Epithelial cell of esophagus (primary cell): ENCODE data around the gene DAGLB.
"Not testable (repeated sequence)": the region's sequence is repeated elsewhere in the genome, so short reads cannot be mapped to it uniquely, and the experiment has no call there.

ENCODE experiments used
- DNase-seq: peaks from one replicate; pipeline ENCODE4 v3.0.0; 2010; ENCODE audit warnings: low read depth
- H3K4me3 ChIP-seq: 2 replicates; pipeline ENCODE4 v1.5.1; 2011; ENCODE audit warnings: mild to moderate bottlenecking, low read length, control low read depth
- TF ChIP-seq, protein P1 (sequence below): IDR thresholded peaks from 2 replicates; pipeline ENCODE4 v1.5.1; 2011; ENCODE audit warnings: low read depth, mild to moderate bottlenecking, low read length, control low read depth, inconsistent platforms; ENCODE audit not compliant: insufficient read depth; ENCODE audit errors: missing control alignments

DAGLB gene

DNA sequence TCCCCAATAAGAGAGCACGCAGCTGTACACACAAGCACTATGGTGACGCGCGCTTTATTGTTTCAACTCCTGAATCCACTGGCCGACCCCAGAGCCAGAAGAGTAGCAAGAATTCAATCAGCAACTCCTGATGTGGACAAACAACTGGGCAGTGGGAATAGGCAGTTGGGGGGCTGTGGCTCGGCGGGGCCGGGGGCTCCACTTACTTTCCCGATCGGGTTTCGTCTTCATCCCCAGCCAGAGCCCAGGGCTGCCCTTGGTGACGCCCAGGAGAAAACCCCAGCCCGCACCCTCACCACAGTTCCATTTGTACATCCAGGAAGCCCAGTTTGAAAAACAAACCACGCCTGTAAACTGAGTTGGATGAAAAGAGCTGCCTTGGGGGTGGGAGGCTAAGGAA, 38.7 kb downstream of the DAGLB start:
- no peak overlapping the region for H3K4me3 ChIP-seq
- no peak for DNase-seq
- TF ChIP-seq, protein P1, sequence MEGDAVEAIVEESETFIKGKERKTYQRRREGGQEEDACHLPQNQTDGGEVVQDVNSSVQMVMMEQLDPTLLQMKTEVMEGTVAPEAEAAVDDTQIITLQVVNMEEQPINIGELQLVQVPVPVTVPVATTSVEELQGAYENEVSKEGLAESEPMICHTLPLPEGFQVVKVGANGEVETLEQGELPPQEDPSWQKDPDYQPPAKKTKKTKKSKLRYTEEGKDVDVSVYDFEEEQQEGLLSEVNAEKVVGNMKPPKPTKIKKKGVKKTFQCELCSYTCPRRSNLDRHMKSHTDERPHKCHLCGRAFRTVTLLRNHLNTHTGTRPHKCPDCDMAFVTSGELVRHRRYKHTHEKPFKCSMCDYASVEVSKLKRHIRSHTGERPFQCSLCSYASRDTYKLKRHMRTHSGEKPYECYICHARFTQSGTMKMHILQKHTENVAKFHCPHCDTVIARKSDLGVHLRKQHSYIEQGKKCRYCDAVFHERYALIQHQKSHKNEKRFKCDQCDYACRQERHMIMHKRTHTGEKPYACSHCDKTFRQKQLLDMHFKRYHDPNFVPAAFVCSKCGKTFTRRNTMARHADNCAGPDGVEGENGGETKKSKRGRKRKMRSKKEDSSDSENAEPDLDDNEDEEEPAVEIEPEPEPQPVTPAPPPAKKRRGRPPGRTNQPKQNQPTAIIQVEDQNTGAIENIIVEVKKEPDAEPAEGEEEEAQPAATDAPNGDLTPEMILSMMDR, result no peak

DNA sequence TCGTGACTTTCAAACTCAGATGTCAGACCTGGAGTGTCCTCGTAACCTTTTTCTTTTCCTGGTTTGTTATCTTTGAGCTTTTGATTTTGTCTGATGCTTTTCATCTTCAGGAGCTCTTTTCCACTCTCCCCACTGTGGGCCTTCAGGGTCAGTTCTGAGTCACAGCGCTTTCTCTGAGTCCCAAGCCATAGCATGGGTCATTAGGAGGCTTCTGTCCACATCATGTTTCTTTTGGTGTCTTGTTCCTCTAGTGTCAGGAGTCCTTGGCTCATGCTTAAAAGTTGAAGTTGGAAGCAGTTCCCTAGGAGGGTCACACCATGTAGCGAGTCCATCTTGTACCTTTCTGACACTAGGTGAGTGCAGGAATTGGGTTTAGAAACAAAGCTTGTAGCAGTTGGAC, 40.3 kb downstream of the DAGLB start:
- TF ChIP-seq, protein P1, result no peak
- no peak for DNase-seq

DNA sequence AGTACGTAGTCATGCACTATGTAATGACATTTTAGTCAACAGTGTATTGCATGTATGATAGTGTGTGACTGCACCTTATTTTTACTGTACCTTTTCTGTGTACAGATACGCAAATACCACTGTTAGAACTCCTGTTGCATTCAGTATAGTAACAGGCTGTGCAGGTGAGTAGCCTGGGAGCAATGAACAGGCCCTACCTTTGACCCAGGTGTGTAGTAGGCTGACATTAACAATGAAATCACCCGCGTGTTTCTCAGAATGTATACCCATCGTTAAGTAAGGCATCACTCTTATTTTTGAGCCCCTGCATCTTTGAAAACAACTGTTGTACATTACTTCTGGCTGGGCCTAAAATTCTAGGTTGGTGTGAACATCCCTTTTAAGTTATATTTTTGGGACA, 41.6 kb downstream of the DAGLB start:
- no peak for DNase-seq
- TF ChIP-seq, protein P1, result no peak
- H3K4me3 ChIP-seq, result no peak overlapping the region

More for the DNA sequence above, 40.3 kb downstream of the DAGLB start:
- no peak overlapping the region for H3K4me3 ChIP-seq

DNA sequence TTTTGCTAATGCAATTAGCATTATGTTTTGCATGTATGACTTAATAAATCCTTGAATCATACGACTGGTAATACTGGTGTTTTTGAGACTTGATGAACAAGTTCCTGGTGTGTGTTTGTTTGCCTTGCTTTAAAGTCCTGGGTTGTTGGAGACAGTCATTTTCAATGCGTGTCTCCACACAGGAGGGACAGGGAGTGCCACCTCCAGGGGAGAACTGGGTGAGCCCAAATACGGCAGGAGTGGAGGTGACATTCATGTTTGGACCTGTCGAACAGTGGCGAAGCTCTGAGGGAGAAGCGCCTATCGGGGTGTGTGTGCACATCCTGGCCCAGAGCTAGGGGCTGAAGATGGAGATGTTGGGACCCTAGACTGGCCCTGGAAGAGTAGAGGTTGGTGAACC, 43.8 kb downstream of the DAGLB start:
- peak overlapping the region; percentile 36 for H3K4me3 ChIP-seq
- TF ChIP-seq, protein P1, result peak; percentile 38
- peak; percentile 98 for DNase-seq

DNA sequence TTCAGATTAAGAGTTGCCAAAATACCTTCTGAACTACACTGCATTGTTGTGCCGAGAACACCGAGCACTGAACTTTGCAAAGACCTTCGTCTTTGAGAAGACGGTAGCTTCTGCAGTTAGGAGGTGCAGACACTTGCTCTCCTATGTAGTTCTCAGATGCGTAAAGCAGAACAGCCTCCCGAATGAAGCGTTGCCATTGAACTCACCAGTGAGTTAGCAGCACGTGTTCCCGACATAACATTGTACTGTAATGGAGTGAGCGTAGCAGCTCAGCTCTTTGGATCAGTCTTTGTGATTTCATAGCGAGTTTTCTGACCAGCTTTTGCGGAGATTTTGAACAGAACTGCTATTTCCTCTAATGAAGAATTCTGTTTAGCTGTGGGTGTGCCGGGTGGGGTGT, 45.0 kb downstream of the DAGLB start:
- TF ChIP-seq, protein P1, result no peak
- DNase-seq, result no peak
- no peak overlapping the region for H3K4me3 ChIP-seq

DNA sequence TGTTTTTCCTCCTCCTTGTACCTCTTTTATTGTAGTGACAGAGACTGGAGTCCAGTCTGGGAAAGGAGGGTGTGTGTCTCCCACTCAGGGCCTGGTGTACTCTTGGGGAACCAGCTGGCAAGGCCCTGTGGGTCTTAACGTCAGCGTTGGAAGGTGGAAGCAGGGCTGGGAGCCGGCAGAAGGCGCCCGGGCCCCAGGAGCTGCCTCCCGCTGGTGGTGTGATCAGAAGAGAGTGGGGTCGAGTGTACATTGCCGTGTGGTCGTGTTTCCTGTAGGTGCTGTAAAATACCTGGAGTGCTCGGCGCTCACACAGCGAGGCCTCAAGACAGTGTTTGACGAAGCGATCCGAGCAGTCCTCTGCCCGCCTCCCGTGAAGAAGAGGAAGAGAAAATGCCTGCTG, 45.7 kb downstream of the DAGLB start:
- no peak for DNase-seq

DNA sequence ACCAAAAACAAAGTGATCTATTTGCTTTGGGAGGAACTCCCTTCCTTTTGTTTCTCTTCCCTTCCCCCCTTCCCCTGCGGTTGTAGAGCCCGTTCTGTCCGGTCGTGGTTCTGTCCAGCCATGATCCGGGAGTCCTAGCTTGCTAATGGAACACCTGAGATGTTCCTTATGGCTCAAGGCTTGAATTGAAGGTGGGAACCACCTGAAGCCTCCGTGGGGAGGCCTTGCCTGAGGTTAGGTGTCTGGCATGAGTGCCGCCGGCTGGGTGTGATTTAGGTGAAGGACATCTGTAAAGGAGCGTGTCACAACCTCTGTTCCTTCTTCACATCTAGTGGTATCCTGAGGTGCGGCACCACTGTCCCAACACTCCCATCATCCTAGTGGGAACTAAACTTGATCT, 46.2 kb downstream of the DAGLB start:
- TF ChIP-seq, protein P1, result no peak
- no peak overlapping the region for H3K4me3 ChIP-seq
- no peak for DNase-seq

More for the DNA sequence above, 45.7 kb downstream of the DAGLB start:
- no peak overlapping the region for H3K4me3 ChIP-seq
- TF ChIP-seq, protein P1, result no peak

DNA sequence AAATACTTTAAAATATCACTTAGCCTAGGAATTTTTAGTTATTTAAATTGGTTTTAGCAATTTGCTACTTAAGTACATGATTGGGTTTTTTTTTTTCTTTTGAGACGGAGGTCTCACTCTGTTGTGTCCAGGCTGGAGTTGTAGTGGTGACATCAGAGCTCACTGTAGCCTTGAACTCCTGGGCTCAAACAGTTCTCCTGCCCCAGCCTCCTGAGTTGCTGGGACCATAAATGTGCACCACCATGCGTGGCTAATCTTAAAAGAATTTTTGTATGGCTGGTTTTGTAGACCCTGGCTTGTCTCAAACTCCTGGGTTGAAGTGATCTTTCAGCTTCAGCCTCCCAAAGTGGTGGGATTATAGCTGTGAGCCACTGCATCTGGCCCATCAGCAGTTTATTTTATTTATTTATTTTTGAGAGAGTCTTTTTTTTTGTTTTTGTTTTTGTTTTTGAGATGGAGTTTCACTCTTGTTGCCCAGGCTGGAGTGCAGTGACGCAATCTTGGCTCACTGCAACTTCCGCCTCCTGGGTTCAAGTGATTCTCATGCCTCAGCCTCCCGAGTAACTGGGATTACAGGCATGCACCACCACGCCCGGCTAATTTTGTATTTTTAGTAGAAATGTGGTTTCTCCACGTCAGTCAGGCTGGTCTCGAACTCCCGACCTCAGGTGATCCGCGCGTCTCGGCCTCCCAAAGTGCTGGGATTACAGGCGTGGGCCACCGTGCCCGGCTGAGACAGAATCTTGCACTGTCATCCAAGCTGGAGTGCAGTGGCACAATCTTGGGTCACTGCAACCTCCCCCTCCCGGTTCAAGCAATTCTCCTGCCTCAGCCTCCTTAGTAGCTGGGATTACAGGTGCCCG, 47.3 kb downstream of the DAGLB start:
- DNase-seq, H3K4me3 ChIP-seq: not testable (repeated sequence)
